Esophagus squamous epithelium (tissue), 5 donors: Measurements from ENCODE around the gene FCN1. TPM values are rescaled to one million over a fixed set of nuclear protein-coding genes. Genes with fewer than 3 reads are reported as not detected.
"Not testable (repeated sequence)": the region's sequence is repeated elsewhere in the genome, so short reads cannot be mapped to it uniquely, and the experiment has no call there.

Experiments
- DNase-seq: peaks from one replicate; lab custom pipeline; 2025; lab: John Stamatoyannopoulos, UW
- H3K27ac ChIP-seq, 4 donors: fragments of 200-600 bp; sonication (generic); one replicate each; pipeline ENCODE4 v1.5.1; 2016 to 2019; ENCODE audit warnings: mild to moderate bottlenecking in 1 of 4
- H3K27me3 ChIP-seq, 4 donors: fragments of 200-600 bp; sonication (generic); 1 replicate in 3 of 4; 2 replicates in 1 of 4; pipeline versions ENCODE4 v1.5.1 to v1.6.0; 2017 to 2021; ENCODE audit warnings: antibody characterized with exemption in 1 of 4
- H3K36me3 ChIP-seq, 3 donors: fragments of 200-600 bp; sonication (generic); one replicate each; pipeline ENCODE4 v1.5.1; 2016 to 2019
- H3K4me1 ChIP-seq, 3 donors: fragments of 200-600 bp; sonication (generic); one replicate each; pipeline ENCODE4 v1.5.1; 2017 to 2019
- H3K4me3 ChIP-seq, 4 donors: fragments of 200-600 bp; sonication (generic); 1 replicate in 3 of 4; 2 replicates in 1 of 4; pipeline ENCODE4 v1.5.1; 2016 to 2019; ENCODE audit warnings: mild to moderate bottlenecking in 2 of 4, moderate library complexity in 1 of 4
- H3K9me3 ChIP-seq, 3 donors: fragments of 200-600 bp; sonication (generic); one replicate each; pipeline ENCODE4 v1.5.1; 2016 to 2019
- POLR2A ChIP-seq, 4 donors: fragments of 450-650 bp; IDR thresholded peaks; one replicate each; pipeline ENCODE4 v1.6.1; 2017; ENCODE audit warnings: antibody characterized with exemption in 4 of 4, mild to moderate bottlenecking in 4 of 4, moderate library complexity in 3 of 4
- WGBS, 2 donors: methylation state at CpG; one replicate each; pipeline ENCODE4 v1.1.5; 2018; 5-methylcytosine and 5-hydroxymethylcytosine counted together
- intact Hi-C: fragments of 100-400 bp; cut with DNase I; formaldehyde crosslinking; loops from one replicate; pipeline ENCODE4 v1.15.0; 2022
- total RNA-seq, 4 donors: library from RNA; depleted of rRNA; stranded (reverse); fragments of >200 nt; gene quantifications; one replicate each; pipeline ENCODE4 v1.1.0, GENCODE V29; 2016
- TF ChIP-seq, protein P1 (sequence below), 6 experiments: fragments of 450-650 bp in 4 of 6; fragments of 200-600 bp in 2 of 6; sonication (generic) in 2 of 6; IDR thresholded peaks; one replicate each; pipeline ENCODE4 v1.5.1; 2016 to 2019; ENCODE audit warnings: antibody characterized with exemption in 6 of 6, mild to moderate bottlenecking in 4 of 6, moderate library complexity in 4 of 6
- donor health status: DM: yes; HTN: yes; CAD: no.

The FCN1 gene
- total RNA-seq, 4 donors from 2014 or later, result 0.22 to 5.7 (median 0.76) TPM; not detected in 1

GRCh38 chr9:134959126-134959970 is 41.6 kb upstream of the FCN1 start:
- H3K4me3 ChIP-seq, result no peak overlapping the region
- peaks cover 0 to 91% (median 0%) of the 10 kb centered on the region in 4 donors for H3K27me3 ChIP-seq
- intact Hi-C loops, result no loop called here
- H3K36me3 ChIP-seq, result no peaks in the 10 kb centered on the region
- peaks cover 0 to 9% (median 0%) of the 10 kb centered on the region in 3 donors for H3K4me1 ChIP-seq
- TF ChIP-seq, protein P1, sequence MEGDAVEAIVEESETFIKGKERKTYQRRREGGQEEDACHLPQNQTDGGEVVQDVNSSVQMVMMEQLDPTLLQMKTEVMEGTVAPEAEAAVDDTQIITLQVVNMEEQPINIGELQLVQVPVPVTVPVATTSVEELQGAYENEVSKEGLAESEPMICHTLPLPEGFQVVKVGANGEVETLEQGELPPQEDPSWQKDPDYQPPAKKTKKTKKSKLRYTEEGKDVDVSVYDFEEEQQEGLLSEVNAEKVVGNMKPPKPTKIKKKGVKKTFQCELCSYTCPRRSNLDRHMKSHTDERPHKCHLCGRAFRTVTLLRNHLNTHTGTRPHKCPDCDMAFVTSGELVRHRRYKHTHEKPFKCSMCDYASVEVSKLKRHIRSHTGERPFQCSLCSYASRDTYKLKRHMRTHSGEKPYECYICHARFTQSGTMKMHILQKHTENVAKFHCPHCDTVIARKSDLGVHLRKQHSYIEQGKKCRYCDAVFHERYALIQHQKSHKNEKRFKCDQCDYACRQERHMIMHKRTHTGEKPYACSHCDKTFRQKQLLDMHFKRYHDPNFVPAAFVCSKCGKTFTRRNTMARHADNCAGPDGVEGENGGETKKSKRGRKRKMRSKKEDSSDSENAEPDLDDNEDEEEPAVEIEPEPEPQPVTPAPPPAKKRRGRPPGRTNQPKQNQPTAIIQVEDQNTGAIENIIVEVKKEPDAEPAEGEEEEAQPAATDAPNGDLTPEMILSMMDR (IDR thresholded peaks at IDR 0.05), result no peak
- TF ChIP-seq POLR2A (IDR thresholded peaks at IDR 0.05), result no peak
- 81 to 93% methylated on average over 3 of the region's 14 CpGs for WGBS, 2 donors
- no peak overlapping the region for H3K27ac ChIP-seq
- no peak for DNase-seq
- no peaks in the 10 kb centered on the region for H3K9me3 ChIP-seq

GRCh38 chr9:134957945-134958227 is 40.2 kb upstream of the FCN1 start:
- H3K4me1 ChIP-seq, result peaks cover 0 to 9% (median 0%) of the 10 kb centered on the region in 3 donors
- peaks cover 0 to 81% (median 0%) of the 10 kb centered on the region in 4 donors for H3K27me3 ChIP-seq
- intact Hi-C loops, result no loop called here
- DNase-seq, result no peak
- H3K4me3 ChIP-seq, result no peak overlapping the region
- no peaks in the 10 kb centered on the region for H3K36me3 ChIP-seq
- H3K27ac ChIP-seq, result no peak overlapping the region
- no peaks in the 10 kb centered on the region for H3K9me3 ChIP-seq
- TF ChIP-seq POLR2A (IDR thresholded peaks at IDR 0.05), result no peak
- TF ChIP-seq, protein P1 (IDR thresholded peaks at IDR 0.05), result no peak
- 82 to 100% methylated on average over 1 to 2 of the region's 2 CpGs for WGBS, 2 donors

DNA sequence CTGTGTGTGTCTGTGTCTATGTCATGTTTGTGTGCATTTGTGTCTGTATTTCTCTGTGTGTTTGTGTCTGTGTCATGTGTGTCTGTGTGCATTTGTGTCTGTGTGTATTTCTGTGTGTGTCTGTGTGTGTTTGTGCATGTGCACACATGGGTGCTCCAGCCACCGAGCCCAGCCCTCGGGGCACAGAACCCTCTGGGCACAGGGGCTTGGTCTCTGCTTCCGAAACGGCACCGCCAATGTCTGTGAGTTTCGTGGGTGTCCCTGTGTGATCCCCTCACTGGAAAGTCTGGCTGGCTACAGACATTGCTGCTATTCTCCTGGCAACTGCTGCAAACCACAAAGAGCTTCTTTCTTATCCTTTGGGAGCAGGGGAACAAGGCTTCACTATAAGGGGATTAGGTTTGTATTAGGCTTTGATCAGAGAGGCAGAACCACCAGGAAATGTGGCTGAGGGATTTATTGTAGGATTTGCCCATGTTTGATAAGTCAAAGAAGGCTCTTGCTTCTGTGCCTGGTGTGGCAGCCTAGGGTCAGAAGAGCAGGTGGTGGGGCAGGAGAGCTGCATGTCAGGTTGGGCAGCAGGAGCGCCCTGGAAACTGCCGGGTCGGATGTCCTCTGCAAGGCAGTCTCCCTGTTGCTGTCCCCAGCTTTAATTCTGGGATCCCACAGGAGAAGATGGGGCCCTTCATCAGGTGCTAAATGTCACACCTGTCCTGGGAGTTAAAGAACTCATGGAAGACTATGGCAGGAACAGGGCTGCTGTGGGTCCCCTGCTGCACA is 39.6 kb upstream of the FCN1 start:
- WGBS, 2 donors, result 66 to 70% methylated on average over 5 to 9 of the region's 9 CpGs
- H3K27ac ChIP-seq, result no peak overlapping the region
- H3K27me3 ChIP-seq, result peaks cover 0 to 76% (median 0%) of the 10 kb centered on the region in 4 donors
- H3K9me3 ChIP-seq, result no peaks in the 10 kb centered on the region
- intact Hi-C loops, result no loop called here
- H3K4me3 ChIP-seq, result no peak overlapping the region
- TF ChIP-seq, protein P1 (IDR thresholded peaks at IDR 0.05), result no peak
- TF ChIP-seq POLR2A (IDR thresholded peaks at IDR 0.05), result no peak
- H3K4me1 ChIP-seq, result peaks cover 0 to 6% (median 0%) of the 10 kb centered on the region in 3 donors
- no peak for DNase-seq
- no peaks in the 10 kb centered on the region for H3K36me3 ChIP-seq

GRCh38 chr9:134956387-134956786 is 38.7 kb upstream of the FCN1 start:
- intact Hi-C loops, DNase-seq, H3K4me1 ChIP-seq, H3K9me3 ChIP-seq, H3K4me3 ChIP-seq, H3K27ac ChIP-seq, H3K36me3 ChIP-seq: not testable (repeated sequence)
- 86 to 90% methylated on average over 6 of the region's 6 CpGs for WGBS, 2 donors
- H3K27me3 ChIP-seq, result peaks cover 0 to 67% (median 0%) of the 10 kb centered on the region in 4 donors

GRCh38 chr9:134955801-134956200 is 38.1 kb upstream of the FCN1 start:
- Histone ChIP-seq H3K4me1 (no peaks in the 10 kb centered on the region), H3K27ac (no peak overlapping the region), H3K9me3 (no peaks in the 10 kb centered on the region), H3K36me3 (no peaks in the 10 kb centered on the region), H3K4me3 (no peak overlapping the region), H3K27me3 (peaks cover 0 to 61% (median 0%) of the 10 kb centered on the region in 4 donors)
- DNase-seq, result no peak
- 64 to 77% methylated on average over 3 to 4 of the region's 7 CpGs for WGBS, 2 donors
- intact Hi-C loops, result no loop called here
- TF ChIP-seq, protein P1 (IDR thresholded peaks at IDR 0.05), result no peak
- TF ChIP-seq POLR2A (IDR thresholded peaks at IDR 0.05), result no peak
